Suprapubic skin (tissue), 4 donors: Measurements from ENCODE around the gene LDHAL6B. TPM values are rescaled to one million over a fixed set of nuclear protein-coding genes. Genes with fewer than 3 reads are reported as not detected.
A peak's percentile ranks its signal among the peaks of the same experiment; 100 is the strongest.

ENCODE experiments used
- DNase-seq, 2 donors: peaks; one replicate each; pipeline ENCODE4 v3.0.0-alpha.2; 2019; ENCODE audit warnings: low spot score in 2 of 2
- H3K27ac ChIP-seq: fragments of 200-600 bp; sonication (generic); one replicate; pipeline ENCODE4 v1.5.1; 2019
- H3K27me3 ChIP-seq: fragments of 200-600 bp; sonication (generic); one replicate; pipeline ENCODE4 v1.5.1; 2019
- H3K36me3 ChIP-seq: fragments of 200-600 bp; sonication (generic); one replicate; pipeline ENCODE4 v1.5.1; 2019
- H3K4me1 ChIP-seq: fragments of 200-600 bp; sonication (generic); one replicate; pipeline ENCODE4 v1.5.1; 2019
- H3K4me3 ChIP-seq: fragments of 200-600 bp; sonication (generic); one replicate; pipeline ENCODE4 v1.5.1; 2019; ENCODE audit warnings: mild to moderate bottlenecking
- H3K9me3 ChIP-seq: fragments of 200-600 bp; sonication (generic); one replicate; pipeline ENCODE4 v1.5.1; 2019
- EP300 ChIP-seq: sonication (generic); formaldehyde crosslinking; IDR thresholded peaks from one replicate; pipeline ENCODE4 v1.6.1; 2017; ENCODE audit warnings: antibody characterized with exemption
- POLR2A ChIP-seq, 2 donors: fragments of 450-650 bp; IDR thresholded peaks; one replicate each; pipeline ENCODE4 v1.6.1; 2017; ENCODE audit warnings: antibody characterized with exemption in 2 of 2, mild to moderate bottlenecking in 2 of 2, moderate library complexity in 2 of 2
- POLR2AphosphoS5 ChIP-seq, 3 donors: sonication (generic); formaldehyde crosslinking; IDR thresholded peaks; one replicate each; pipeline ENCODE4 v1.6.1; 2017; ENCODE audit warnings: antibody characterized with exemption in 3 of 3
- WGBS: methylation state at CpG from one replicate; pipeline ENCODE4 v1.1.5; 2018; 5-methylcytosine and 5-hydroxymethylcytosine counted together
- total RNA-seq, 4 donors: library from RNA; depleted of rRNA; stranded (reverse); fragments of >200 nt; gene quantifications; one replicate each; pipeline ENCODE4 v1.1.0, GENCODE V29; 2016
- TF ChIP-seq, protein P1 (sequence below), 2 donors: fragments of 200-600 bp in 1 of 2; fragments of 450-650 bp in 1 of 2; sonication (generic) in 1 of 2; IDR thresholded peaks; one replicate each; pipeline ENCODE4 v1.5.1; 2016 to 2019; ENCODE audit warnings: antibody characterized with exemption in 2 of 2, mild to moderate bottlenecking in 1 of 2, moderate library complexity in 1 of 2

The LDHAL6B gene
- total RNA-seq = not detected

DNA sequence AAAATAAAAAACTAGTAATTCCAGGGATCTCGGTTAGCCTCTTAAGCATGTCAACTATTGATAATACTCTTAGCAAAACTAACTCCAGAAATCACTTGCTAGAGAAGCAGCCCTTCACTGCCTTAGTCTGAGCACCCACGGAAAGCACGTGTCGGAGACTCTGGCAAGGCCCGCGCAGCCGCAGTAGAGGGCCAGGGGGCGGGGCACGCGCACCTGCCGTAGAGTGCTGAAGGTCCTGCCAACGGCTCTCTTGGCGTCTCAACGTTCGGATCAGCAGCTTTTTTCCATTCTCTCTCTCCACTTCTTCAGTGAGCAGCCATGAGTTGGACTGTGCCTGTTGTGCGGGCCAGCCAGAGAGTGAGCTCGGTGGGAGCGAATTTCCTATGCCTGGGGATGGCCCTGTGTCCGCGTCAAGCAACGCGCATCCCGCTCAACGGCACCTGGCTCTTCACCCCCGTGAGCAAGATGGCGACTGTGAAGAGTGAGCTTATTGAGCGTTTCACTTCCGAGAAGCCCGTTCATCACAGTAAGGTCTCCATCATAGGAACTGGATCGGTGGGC lies at the start of gene LDHAL6B:
TSS of gene LDHAL6B (plus strand) at position 221 of the 561 bp plus-strand sequence. CDS start at position 319, 98 bp downstream.
- no peak for TF ChIP-seq POLR2AphosphoS5 (IDR thresholded peaks at IDR 0.05)
- TF ChIP-seq, protein P1, sequence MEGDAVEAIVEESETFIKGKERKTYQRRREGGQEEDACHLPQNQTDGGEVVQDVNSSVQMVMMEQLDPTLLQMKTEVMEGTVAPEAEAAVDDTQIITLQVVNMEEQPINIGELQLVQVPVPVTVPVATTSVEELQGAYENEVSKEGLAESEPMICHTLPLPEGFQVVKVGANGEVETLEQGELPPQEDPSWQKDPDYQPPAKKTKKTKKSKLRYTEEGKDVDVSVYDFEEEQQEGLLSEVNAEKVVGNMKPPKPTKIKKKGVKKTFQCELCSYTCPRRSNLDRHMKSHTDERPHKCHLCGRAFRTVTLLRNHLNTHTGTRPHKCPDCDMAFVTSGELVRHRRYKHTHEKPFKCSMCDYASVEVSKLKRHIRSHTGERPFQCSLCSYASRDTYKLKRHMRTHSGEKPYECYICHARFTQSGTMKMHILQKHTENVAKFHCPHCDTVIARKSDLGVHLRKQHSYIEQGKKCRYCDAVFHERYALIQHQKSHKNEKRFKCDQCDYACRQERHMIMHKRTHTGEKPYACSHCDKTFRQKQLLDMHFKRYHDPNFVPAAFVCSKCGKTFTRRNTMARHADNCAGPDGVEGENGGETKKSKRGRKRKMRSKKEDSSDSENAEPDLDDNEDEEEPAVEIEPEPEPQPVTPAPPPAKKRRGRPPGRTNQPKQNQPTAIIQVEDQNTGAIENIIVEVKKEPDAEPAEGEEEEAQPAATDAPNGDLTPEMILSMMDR (IDR thresholded peaks at IDR 0.05) = no peak
- TF ChIP-seq POLR2A (IDR thresholded peaks at IDR 0.05) = no peak
- TF ChIP-seq EP300 = no peak
- H3K27me3 ChIP-seq = no peaks in the 10 kb centered on the region

GRCh38 chr15:59157396-59157795 lies 49.2 kb upstream of the LDHAL6B start:
- 98% methylated on average over 5 of the region's 5 CpGs for WGBS
- TF ChIP-seq POLR2AphosphoS5 (IDR thresholded peaks at IDR 0.05) (no peak), EP300 (no peak), POLR2A (IDR thresholded peaks at IDR 0.05) (no peak)
- TF ChIP-seq, protein P1 (IDR thresholded peaks at IDR 0.05) = no peak
- H3K4me3 ChIP-seq = no peak overlapping the region
- H3K27ac ChIP-seq = peak overlapping the region; percentile 73
- H3K27me3 ChIP-seq = no peaks in the 10 kb centered on the region
- H3K4me1 ChIP-seq = peaks cover 19% of the 10 kb centered on the region
- no peaks in the 10 kb centered on the region for H3K9me3 ChIP-seq
- no peak for DNase-seq
- peaks cover 63% of the 10 kb centered on the region for H3K36me3 ChIP-seq

More for the DNA sequence above, at the start of gene LDHAL6B:
- peaks cover 3% of the 10 kb centered on the region for H3K4me1 ChIP-seq
- H3K9me3 ChIP-seq = no peaks in the 10 kb centered on the region
- 98% methylated on average over 30 of the region's 30 CpGs for WGBS
- no peak within 1 kb of the TSS for H3K27ac ChIP-seq
- peaks cover 50% of the 10 kb centered on the region for H3K36me3 ChIP-seq
- DNase-seq = no peak
- H3K4me3 ChIP-seq = no peak within 1 kb of the TSS

- no peak for DNase-seq
- no peaks in the 10 kb centered on the region for H3K27me3 ChIP-seq
- peak overlapping the region; percentile 73 for H3K27ac ChIP-seq
- H3K9me3 ChIP-seq = no peaks in the 10 kb centered on the region
- peaks cover 19% of the 10 kb centered on the region for H3K4me1 ChIP-seq
- H3K36me3 ChIP-seq = peaks cover 57% of the 10 kb centered on the region
- no peak overlapping the region for H3K4me3 ChIP-seq
- WGBS = 72% methylated on average over 9 of the region's 9 CpGs
- TF ChIP-seq, protein P1 (IDR thresholded peaks at IDR 0.05) = no peak
- no peak for TF ChIP-seq POLR2AphosphoS5 (IDR thresholded peaks at IDR 0.05)
- TF ChIP-seq EP300 = no peak
- TF ChIP-seq POLR2A (IDR thresholded peaks at IDR 0.05) = no peak
Observed at GRCh38 chr15:59157840-59158700, 48.6 kb upstream of the LDHAL6B start.

DNA sequence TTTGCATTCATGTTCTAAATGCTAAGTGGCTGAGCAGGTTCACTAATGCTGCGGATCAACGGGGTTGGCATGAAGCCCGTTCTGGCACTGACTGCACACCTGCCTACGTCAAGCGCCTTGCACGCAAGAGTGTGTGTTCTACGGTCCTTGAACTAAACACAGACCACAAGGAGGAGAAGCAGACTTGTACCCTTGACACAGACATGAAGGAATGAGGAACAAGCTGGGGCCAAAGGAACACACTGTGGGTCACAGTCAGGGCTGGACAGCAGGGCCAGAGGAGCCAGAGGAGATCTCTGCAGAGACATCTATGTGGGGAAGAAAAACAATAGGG lies 48.0 kb upstream of the LDHAL6B start:
- Histone ChIP-seq H3K27ac (peak overlapping the region; percentile 73), H3K4me1 (peaks cover 19% of the 10 kb centered on the region), H3K27me3 (no peaks in the 10 kb centered on the region), H3K9me3 (no peaks in the 10 kb centered on the region), H3K36me3 (peaks cover 51% of the 10 kb centered on the region), H3K4me3 (no peak overlapping the region)
- 52% methylated on average over 7 of the region's 7 CpGs for WGBS
- no peak for DNase-seq
- no peak for TF ChIP-seq EP300
- no peak for TF ChIP-seq POLR2A (IDR thresholded peaks at IDR 0.05)
- TF ChIP-seq, protein P1 (IDR thresholded peaks at IDR 0.05) = no peak
- TF ChIP-seq POLR2AphosphoS5 (IDR thresholded peaks at IDR 0.05) = no peak

GRCh38 chr15:59159210-59159609 lies 47.4 kb upstream of the LDHAL6B start:
- H3K27ac ChIP-seq = peak overlapping the region; percentile 73
- DNase-seq = no peak
- no peaks in the 10 kb centered on the region for H3K9me3 ChIP-seq
- peaks cover 19% of the 10 kb centered on the region for H3K4me1 ChIP-seq
- 81% methylated on average over 9 of the region's 9 CpGs for WGBS
- H3K4me3 ChIP-seq = no peak overlapping the region
- TF ChIP-seq POLR2A (IDR thresholded peaks at IDR 0.05) (no peak), EP300 (no peak), POLR2AphosphoS5 (IDR thresholded peaks at IDR 0.05) (no peak)
- TF ChIP-seq, protein P1 (IDR thresholded peaks at IDR 0.05) = no peak
- H3K27me3 ChIP-seq = no peaks in the 10 kb centered on the region
- H3K36me3 ChIP-seq = peaks cover 47% of the 10 kb centered on the region
